NCI-H146 treated with DMSO at 0.1 percent for 48 hours (cell line): ENCODE measurements around the gene WDR59.

ENCODE experiments used
- DNase-seq: peaks from one replicate; lab custom pipeline; 2025; ENCODE audit not compliant: unreplicated experiment; lab: John Stamatoyannopoulos, UW

The WDR59 gene

GRCh38 chr16:74987027-74987681, 2.2 kb upstream of the WDR59 start:
- DNase-seq: no peak

DNA sequence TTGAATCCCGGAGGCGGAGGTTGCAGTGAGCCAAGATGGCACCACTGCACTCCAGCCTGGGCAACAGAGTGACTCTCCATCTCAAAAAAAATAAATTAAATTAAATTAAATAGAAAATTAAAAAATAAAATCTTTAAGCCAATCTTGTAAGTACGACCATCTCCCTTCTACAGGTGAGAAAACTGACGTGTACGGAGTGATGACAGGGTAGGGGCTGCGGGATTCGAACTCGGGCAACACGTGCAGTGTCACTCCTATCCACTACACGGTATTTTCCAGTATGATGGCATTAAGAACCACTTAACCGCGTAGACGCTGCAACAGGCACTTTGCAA, 762 bp downstream of the WDR59 start:
- no peak for DNase-seq

- DNase-seq: no peak
These were observed 2.7 kb downstream of the WDR59 start for GRCh38 chr16:74982256-74982655.

DNA sequence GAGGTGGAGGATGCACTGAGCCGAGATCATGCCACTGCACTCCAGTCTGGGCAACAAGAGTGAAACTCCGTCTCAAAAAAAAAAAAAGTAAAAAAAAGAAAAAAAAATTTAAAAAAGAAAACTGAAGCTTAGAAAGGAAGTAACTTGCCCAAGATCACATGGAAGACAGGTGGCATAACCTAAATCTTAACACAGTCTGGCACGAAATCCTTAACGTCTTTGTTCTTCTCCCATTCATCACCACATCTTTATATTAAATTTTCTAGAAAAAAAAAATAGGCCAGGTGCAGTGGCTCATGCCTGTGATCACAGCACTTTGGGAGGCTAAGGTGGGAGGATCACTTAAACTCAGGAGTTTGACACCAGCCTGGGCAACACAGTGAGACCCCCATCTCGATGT, 9.3 kb downstream of the WDR59 start:
- DNase-seq: no peak

DNA sequence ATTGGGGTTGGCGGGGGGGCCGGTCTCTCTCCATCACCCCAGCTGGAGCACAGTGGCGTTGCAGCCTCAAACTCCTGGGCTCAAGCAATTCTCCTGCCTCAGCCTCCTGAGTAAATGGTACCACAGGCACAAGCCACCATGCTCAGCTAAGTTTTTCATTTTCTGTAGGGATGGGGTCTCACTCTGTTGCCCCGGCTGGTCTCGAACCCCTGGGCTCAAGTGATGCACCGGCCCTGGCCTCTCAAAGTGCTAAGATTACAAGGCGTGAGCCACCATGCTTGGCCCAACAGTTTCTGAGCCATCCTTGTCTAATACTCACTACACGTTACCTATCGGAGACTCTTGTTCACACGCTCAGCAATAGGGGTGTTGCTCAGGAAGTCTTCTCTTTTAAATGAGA, 11.6 kb downstream of the WDR59 start:
- no peak for DNase-seq

DNA sequence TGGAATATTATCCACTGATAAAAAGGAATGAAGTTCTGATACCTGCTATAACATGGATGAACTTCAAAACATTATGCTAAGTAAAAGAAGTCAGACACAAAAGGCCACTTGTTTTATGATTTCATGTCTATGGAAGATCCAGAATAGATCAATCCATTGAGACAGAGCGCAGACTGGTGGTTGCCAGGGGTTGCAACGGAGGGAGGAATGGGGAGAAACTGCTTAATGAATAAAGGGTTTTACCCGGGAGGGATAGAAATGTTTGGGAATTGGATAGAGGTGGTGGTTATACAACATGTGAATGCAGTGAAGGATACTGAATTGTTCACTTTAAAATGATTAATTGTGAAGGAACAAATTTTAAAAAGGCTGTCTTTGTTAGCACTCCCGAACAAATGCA, 30.2 kb downstream of the WDR59 start:
- DNase-seq: no peak

- DNase-seq: no peak
These were observed 33.2 kb downstream of the WDR59 start for GRCh38 chr16:74951681-74952080.

GRCh38 chr16:74951206-74951605, 33.7 kb downstream of the WDR59 start:
- no peak for DNase-seq

DNA sequence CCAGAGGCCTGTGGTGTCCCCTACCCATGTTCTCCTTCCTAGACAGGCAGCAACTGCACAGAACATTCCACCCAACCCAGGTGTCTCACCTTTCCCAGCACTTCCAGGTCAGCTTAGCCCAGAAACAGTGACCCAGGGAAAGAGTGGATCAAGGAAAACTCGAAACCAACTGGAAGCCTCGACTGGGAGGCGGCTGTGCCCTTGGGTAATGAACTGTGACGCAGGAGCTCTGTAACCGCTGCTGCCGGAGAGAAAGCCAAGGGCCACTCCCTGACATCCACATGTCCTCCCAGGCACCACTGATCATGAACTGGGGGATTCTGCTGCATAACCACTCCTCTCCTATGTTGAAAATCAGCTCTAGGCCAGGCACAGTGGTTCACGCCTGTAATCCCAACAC, 34.4 kb downstream of the WDR59 start:
- DNase-seq: no peak

DNA sequence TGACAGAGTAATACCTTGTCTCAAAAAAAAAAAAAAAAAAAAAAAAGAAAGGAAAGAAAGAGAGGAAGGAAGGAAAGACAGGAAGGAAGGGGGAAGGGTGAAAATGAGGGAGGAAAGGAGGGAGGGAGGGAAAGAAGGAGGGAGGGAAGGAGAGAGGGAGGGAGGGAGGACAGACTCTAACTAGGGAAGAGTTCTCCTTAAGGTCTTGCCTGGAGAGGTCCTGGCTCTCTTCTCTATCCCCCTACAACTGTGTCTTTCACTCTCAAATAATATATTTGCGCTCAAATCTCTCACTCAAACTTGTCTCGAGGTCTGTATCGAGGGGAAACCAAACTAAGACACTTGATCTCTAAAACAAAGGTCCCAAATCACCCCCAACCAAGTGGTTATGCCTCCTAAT, 35.6 kb downstream of the WDR59 start:
- no peak for DNase-seq

GRCh38 chr16:74944466-74944865, 40.5 kb downstream of the WDR59 start:
- no peak for DNase-seq

DNA sequence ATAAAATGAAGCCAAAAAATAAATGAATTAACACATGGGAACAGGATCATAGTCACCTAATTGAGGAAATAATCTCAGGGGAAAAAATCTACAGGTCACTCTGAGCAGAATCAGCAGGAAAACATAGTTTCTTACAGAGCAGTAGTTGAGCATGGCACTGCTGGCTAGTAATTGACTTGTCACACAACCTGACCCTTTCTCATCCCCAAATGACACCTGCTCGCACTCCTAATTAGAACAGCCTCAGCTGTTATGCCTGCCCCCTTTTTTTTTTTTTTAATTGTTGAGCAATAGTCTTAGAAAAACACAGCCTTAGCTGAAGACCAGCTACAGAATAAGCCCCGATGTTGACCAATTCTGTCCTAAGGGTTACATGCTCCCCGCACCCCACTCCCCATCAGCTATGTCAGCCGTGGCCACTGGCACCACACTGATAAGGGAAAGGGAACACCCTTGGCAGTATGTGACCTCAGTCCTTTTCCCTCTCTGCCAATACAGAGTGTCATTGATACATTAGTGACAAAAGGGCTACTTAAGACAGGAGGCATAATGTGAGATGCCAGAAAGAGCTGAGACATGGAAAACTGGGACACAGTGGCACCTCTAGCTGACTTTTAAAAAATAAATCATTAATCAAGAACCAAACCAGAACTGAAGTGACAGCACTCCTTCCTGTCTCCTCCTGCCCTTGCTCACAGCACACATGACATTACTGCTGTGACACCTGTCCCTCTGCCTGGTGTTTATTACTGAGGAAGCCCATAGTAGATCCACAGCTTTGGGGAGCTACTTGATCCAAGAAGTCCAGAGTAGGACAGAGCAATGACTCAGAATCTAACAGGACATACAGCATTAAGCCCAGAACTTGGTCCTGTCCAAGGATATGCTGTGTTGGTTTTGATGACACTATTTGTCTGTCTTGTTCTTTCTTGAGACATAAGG, 41.7 kb downstream of the WDR59 start:
- DNase-seq: no peak

DNA sequence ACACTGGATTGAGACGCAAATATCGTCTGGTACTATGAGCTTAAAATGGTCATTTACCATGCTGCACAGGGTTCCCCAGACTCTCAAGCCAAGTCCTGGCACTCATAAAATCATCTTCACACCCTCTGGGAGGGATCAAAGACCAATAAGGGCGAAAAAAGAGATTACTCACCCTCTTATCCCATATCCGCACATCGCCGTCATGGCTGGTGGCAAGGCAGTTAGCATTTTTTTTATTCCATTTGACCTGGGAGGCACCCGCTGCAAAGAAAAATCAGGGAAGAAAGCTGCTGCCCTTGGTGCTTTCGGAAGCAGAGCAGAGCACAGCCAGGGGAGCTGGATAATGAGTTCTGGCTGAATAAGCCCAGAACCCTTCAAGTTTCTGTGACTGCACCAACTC, 42.4 kb downstream of the WDR59 start:
- DNase-seq: no peak

- DNase-seq: no peak
These were observed 45.2 kb downstream of the WDR59 start for GRCh38 chr16:74939688-74940087.

- DNase-seq: no peak
These were observed 47.9 kb downstream of the WDR59 start for GRCh38 chr16:74936902-74937560.

DNA sequence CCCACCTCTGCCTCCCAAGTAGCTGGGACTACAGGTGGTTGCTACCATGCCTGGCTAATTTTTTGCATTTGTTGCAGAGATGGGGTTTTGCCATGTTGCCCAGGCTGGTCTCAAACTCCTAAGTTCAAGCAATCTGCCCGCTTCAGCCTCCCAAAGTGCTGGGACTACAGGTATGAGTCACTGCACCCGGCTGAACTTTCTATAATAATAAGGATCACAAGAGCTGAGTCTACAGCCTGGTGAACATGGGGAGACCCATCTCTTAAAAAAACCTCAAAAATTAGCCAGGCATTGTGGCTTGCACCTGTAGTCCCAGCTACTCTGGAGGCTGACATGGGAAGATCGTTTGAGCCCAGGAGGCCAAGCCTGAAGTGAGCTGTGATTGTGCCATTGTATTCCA, 53.5 kb downstream of the WDR59 start:
- no peak for DNase-seq

DNA sequence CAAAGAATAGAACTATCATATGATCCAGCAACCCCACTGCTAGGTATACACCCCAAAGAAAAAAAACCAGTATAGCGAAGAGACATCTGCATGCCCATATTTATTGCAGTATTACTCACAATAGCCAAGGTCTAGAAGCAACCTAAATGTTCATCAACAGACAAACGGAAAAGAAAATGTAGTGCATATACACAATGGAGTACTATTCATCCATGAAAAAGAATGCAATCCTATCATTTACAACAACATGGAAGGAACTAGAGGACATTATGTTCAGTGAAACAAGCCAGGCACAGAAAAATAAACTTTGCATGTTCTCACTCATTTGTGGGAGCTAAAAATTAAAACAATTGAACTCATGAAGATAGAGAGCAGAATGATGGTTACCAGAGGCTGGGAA, 55.3 kb downstream of the WDR59 start:
- no peak for DNase-seq

DNA sequence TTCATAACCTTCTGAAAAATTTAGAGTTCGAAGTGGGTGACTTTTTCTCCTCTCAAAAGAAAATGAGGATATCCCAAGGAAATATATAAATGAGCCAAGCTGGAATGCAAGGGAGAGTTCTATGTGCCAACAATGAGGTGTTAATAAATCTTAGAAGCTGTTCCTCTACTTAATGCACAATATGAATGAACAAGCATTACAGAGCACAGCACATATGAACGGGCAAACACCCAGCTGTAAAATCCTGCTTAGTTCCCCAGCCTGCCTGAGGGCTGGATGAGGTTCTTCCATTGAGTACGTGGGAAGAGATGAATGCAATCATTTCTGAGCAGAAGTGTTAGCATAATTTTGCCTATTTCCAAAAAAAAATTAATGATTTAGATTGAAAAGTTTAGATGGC, 58.1 kb downstream of the WDR59 start:
- DNase-seq: no peak

- no peak for DNase-seq
These were observed 61.0 kb downstream of the WDR59 start for GRCh38 chr16:74923766-74924460.

DNA sequence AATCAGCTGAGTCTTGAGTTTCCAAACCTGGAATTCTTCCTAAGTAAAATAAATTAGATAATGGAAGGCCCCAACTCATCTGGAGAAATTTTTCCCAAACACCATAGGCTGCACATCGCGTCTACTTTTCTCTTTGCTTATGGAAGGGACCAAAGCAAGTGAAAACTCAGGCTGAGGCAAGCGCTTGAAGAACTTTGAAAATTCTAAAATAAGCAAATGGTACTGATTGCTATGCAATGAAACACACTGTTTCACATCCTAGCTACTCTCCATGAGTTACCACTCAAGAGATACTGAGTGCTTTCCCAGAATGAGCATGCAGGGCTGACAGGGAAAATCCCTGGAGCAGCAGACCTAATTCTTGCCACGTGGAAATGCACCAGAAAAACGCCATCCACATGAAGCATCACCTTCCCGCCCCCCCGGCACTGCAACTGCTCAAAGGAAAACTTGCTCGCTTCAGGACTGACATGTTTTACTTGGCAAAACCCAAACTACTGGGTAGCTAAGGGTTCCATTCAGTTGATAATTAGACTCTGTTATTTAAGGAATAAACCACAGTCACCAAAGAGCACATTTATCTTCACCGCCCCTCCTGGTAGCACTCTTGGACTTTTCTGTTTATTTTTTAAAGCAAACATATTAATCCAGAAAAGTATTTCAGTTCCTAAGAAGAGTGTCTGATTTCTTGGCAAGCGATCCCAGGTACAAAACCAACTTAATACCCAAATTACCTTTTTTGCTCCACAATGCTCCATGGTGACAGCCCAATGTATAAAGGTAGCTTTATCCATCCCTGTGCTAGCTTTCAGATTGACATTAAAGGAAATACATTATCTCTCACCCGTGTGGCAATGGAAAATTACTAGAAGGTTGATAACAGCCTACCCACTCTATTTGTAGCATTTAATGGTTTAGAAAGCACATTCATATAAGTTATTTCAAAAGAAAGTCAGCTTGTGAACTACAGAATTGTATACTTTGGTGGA, 62.5 kb downstream of the WDR59 start:
- no peak for DNase-seq
